GM06990 (cell line): Measurements from ENCODE around the gene ACTL7A.
"Not testable (repeated sequence)": the region's sequence is repeated elsewhere in the genome, so short reads cannot be mapped to it uniquely, and the experiment has no call there.

Experiments
- DNase-seq: peaks from one replicate; pipeline ENCODE4 v3.0.0-alpha.2; 2011; ENCODE audit not compliant: insufficient read length; ENCODE audit errors: extremely low read depth
- H3K27me3 ChIP-seq: replicated peaks from 2 replicates; pipeline ENCODE4 v1.6.0; 2011; ENCODE audit warnings: low read length; ENCODE audit not compliant: control insufficient read depth, insufficient read depth
- H3K36me3 ChIP-seq: 2 replicates; pipeline ENCODE4 v1.5.1; 2011; ENCODE audit warnings: low read length; ENCODE audit not compliant: control insufficient read depth, insufficient read depth
- H3K4me3 ChIP-seq: replicated peaks from 2 replicates; pipeline ENCODE4 v1.5.1; 2011; ENCODE audit warnings: low read depth, mild to moderate bottlenecking, control low read depth, low read length
- CTCF ChIP-seq: IDR thresholded peaks from 2 replicates; pipeline ENCODE4 v1.5.1; 2011; ENCODE audit warnings: low read length, control low read depth, mild to moderate bottlenecking, inconsistent platforms; ENCODE audit not compliant: insufficient read depth, poor library complexity, severe bottlenecking

ACTL7A gene

DNA sequence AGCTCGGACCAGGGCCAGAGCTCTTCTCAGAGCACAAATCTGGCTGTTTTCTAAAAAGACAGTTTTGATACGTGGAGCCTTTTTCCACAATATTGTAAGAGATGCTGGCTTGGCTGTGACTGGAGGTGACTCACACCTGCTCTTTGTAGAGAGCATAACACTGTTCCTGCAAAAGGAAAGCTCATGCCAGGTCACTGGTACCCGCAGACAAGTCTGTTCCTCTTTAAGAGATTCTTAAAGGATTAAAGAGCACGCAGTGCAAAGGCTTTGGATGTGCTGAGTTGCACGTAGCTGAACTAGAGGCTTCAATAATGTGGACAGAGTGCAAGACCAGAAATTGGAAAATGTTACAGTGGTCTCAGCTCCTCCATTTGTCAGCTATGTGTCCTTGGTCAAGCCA is 25.3 kb upstream of the ACTL7A start:
- Histone ChIP-seq H3K36me3 (no peaks in the 10 kb centered on the region), H3K4me3 (no peak overlapping the region), H3K27me3 (no peaks in the 10 kb centered on the region)
- DNase-seq, result no peak
- no peak for TF ChIP-seq CTCF

GRCh38 chr9:108837530-108837929 is 24.5 kb upstream of the ACTL7A start:
- H3K27me3 ChIP-seq, result no peaks in the 10 kb centered on the region
- DNase-seq, result no peak
- no peak for TF ChIP-seq CTCF
- H3K36me3 ChIP-seq, result no peaks in the 10 kb centered on the region
- H3K4me3 ChIP-seq, result no peak overlapping the region

DNA sequence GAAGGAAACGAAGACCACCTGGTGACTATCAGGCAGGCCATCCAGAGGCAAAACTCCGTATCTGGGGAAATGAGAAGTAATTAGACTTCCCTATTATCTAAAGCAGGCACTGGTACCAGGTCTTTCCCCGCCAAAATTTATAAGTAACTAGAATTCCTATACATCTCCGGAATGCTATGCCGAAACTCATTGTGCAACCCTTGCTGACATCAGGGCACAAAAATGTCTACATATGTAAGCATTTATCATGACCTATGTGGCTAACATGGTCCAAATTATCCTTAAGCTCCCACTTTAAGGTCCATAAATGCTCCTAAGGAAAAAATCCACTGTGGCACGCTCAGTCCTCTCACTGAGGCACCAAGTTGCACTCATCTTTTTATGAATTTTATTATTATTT is 24.0 kb upstream of the ACTL7A start:
- Histone ChIP-seq H3K36me3 (no peaks in the 10 kb centered on the region), H3K27me3 (no peaks in the 10 kb centered on the region), H3K4me3 (no peak overlapping the region)
- TF ChIP-seq CTCF, result no peak
- no peak for DNase-seq

- not testable (repeated sequence) for H3K4me3 ChIP-seq, H3K36me3 ChIP-seq, DNase-seq, H3K27me3 ChIP-seq
Observed at GRCh38 chr9:108839561-108839960, 22.5 kb upstream of the ACTL7A start.

GRCh38 chr9:108842610-108843295 is 19.3 kb upstream of the ACTL7A start:
- Histone ChIP-seq H3K4me3 (no peak overlapping the region), H3K36me3 (no peaks in the 10 kb centered on the region), H3K27me3 (no peaks in the 10 kb centered on the region)
- TF ChIP-seq CTCF, result no peak
- no peak for DNase-seq

GRCh38 chr9:108844391-108844790 is 17.7 kb upstream of the ACTL7A start:
- Histone ChIP-seq H3K36me3 (no peaks in the 10 kb centered on the region), H3K27me3 (no peaks in the 10 kb centered on the region), H3K4me3 (no peak overlapping the region)
- TF ChIP-seq CTCF, result no peak
- no peak for DNase-seq
